GM19395 (cell line): ENCODE measurements around the gene MEIS1.

Source experiments
- ATAC-seq: cut with Tn5 transposase; IDR thresholded peaks from one replicate; pipeline ENCODE4 v1.9.1; 2021; ENCODE audit warnings: mild to moderate bottlenecking, moderate library complexity; ENCODE audit not compliant: unreplicated experiment

MEIS1 gene

DNA sequence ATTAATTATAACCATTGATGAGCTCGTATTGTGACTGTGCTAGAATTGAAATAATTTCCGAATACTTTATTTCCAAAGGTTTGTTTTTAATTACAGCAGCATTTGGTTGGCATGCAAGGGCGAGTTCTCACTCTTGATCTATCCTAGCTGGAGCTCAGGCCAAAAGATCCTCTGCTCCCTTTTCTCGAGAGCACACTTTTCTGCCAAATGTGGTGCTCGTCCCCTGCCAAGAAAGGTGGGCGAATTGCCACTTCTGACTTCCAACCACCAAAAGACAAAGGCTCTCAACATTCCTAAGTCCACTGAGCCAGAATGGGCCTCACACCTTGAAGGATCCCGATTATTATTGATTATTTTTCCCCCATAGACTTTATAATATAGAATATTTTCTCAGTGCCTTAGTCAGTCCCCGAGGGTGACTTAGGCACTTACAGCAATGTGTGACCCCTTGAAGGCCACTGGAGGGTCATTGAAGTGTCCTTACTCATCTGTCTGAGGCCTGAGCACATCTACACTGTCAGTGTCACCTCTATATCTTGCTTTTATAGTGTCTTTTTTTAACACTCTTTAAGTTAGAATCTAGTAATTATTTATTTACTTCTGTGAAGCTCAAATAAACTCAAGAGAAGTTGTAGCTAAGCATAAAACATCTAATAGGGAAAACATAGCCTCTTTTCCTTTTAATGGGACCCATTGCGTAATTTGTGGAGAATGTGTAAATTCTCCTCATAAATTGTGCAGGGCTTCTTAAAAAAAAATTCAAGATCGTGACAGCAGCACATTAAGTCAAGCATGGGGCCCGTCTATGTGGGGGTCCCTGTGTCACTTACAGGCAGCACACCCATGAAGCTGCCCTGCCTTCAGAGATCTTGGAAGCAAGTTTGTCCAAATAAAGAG lies 98.3 kb downstream of the MEIS1 start:
- no peak for ATAC-seq

- no peak for ATAC-seq
Measured at GRCh38 chr2:66534461-66534860, 99.5 kb downstream of the MEIS1 start.

DNA sequence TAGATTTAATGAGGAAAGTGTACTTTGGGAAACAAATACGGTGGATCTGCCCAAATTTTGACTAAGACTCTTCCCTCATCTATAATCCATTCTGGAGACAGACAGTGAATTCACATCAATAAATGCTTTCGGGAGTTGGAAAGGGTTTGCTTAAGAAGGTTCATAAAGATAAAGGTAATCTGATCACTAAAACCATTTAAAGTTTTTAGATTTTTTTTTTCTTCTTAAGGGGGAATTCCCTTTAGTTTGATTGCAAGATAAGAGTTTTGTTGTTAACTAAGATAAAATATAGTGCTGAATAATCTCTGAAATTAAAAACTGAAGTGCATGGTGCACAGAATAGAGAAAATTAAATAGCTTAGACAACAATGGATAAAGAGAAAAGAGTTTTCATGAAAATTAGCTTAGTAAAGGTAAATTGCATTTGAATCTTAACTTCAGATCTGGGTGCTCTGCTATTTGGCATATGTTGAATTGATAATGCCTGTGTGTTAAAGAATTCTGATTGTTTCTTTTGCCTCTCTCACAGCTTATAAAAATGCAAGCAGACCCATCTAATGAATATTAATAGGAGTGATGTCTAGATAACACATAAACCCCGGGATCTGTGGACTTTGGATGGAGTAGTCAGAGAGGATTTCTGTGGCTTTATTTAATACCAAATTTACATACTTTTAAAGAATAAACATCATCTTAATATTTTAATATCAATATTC lies 100.8 kb downstream of the MEIS1 start:
- ATAC-seq: no peak

GRCh38 chr2:66536290-66536673 lies 101.4 kb downstream of the MEIS1 start:
- ATAC-seq: no peak

DNA sequence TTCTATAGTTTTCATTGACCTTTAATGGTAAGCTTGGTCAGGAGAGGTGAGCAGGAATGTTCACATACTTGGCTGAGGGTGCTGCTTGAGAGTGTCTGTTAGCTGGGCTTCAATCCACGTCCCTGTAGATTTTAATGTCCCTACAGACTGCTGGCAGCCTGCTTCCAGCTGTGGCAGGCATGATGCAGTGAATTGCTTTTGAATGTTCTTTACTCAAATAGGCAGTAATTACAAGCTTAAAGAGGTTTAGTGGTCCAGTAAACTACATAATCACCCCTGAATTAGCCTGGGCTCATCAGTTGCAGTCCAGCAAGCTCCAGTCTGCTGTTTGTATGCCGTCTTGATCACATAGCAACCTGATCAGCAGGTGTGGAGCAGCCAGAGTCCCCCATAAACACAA lies 102.1 kb downstream of the MEIS1 start:
- no peak for ATAC-seq

DNA sequence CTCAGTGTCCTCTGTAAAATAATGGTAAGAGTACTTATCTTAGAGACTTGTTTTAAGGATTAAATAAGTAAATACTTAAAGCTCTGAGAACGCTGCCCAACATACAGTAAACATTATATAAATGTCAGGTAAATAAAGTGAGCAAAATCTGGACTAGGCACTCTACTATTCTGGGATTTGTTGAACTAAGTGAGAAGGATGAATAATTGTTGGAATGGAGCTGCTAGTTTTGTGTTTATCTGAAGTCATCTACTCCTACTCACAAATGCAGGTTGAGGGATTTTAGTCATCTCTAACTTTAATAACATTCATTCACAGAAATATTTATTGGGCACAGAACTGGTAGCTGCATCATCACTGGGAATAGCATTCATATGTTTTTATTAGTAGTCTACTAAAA lies 103.4 kb downstream of the MEIS1 start:
- no peak for ATAC-seq

GRCh38 chr2:66539452-66539851 lies 104.5 kb downstream of the MEIS1 start:
- no peak for ATAC-seq

GRCh38 chr2:66541646-66542045 lies 106.7 kb downstream of the MEIS1 start:
- no peak for ATAC-seq

DNA sequence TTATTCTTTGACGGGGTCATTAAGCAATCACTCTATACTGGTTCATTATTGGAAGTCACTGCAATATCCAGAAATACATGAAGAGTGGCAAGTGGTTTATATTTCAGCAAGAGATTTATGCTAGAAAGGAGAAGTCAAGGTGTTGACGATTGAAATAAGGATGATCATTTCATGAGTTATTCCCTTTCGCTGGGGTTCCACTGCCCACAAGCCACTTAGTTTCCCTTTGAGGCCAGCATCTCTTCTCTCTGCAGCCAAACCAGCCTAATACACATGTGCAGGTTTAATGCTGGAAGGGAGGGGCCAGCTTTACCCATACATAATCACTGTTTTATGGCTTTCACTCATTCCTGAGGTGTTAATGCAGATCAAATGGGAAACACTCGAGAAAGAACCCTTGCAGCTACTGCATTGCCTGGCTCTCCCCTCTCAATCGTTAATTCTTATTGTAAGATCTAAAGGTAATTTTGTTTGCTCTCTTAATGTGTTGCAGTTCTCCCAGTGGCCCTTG lies 108.4 kb downstream of the MEIS1 start:
- no peak for ATAC-seq

DNA sequence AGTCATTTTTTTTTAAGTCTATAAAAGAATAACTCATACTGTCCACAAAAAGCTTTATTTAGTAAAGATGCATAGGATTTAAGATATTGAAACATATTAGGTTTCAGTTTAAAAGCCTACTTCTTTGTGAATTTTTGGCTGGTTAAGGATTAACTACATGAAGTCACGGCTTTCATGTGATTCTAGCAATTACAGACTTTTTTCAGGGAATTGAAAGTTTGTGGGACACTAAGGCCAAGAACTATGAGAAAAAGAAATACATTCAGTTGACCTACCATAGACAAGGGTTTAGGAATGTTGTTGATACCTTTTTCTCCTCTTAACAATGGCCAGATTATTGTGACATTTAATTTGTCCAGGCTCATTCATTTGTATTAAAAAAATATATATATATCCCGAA lies 109.3 kb downstream of the MEIS1 start:
- ATAC-seq: no peak

GRCh38 chr2:66545258-66545657 lies 110.3 kb downstream of the MEIS1 start:
- no peak for ATAC-seq

DNA sequence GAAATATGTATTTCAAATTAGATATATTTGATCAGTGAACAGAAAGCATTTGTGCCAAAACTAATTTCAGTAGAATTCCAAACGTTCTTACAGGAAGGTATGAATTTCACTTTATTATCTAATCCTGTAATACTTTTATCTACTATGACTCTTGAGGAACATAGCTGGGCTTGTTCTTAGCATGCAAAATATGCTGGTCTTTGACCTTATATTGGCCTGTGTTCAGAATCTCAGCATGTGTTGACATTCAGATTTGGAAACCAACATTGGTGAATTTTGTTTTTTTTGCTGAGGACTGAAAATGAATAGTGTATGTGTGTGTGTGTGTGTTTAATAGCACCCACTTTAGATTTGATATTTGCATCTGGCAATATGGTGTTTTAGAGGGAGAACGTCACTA lies 112.2 kb downstream of the MEIS1 start:
- ATAC-seq: no peak

DNA sequence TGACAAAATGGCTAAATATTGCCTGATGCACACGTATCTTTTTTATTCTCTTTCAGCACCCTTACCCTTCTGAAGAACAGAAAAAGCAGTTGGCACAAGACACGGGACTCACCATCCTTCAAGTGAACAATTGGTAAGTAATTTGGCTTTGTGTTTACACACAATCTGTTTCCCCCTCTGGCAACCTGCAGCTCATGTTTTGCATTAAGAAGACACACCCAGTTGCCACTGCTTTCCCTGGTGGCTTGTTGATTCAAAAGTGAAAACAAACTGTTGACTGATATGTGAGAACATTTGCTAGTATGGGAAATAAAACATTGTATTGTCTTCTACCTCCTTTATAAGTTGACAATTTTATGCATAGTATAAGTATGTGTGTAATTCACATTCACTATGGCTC lies 113.0 kb downstream of the MEIS1 start:
- ATAC-seq: no peak

DNA sequence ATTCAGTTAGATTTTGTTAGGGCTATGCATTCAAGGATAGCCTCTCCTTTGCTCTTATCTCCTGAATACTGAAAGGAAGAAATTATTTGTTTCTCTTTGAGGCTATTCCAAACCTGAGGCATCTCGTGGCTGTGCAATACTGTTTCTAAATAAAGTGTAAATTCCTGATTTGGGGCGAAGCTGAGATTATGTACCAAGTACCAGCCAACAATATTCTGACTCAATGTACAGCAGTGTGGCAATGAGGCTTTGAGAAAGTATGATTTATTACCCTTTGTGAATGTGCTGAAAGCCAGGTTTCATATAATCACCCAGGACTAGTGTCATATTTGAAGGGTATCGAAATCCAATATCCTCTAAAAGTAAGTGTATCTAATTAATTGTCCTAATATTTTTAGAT lies 113.5 kb downstream of the MEIS1 start:
- no peak for ATAC-seq

DNA sequence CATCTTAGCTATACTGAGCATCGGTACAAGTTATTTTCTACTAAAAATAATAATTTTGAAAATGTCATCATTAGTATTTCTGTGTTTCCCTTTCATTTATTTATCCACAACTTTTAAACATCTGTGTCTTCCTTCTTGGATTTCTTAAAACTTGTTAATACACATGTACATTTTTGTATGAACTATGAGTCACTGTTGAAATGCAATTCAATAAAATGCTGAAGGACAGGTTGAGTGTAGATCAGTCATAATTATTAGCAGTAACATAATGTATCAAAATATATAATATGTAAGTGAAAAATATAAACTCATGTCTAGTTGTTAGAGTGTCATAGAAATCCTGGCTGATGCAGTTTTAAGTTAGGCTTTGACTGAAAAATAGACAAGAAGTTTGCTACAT lies 115.9 kb downstream of the MEIS1 start:
- no peak for ATAC-seq

- no peak for ATAC-seq
Measured at GRCh38 chr2:66553370-66553769, 118.4 kb downstream of the MEIS1 start.

DNA sequence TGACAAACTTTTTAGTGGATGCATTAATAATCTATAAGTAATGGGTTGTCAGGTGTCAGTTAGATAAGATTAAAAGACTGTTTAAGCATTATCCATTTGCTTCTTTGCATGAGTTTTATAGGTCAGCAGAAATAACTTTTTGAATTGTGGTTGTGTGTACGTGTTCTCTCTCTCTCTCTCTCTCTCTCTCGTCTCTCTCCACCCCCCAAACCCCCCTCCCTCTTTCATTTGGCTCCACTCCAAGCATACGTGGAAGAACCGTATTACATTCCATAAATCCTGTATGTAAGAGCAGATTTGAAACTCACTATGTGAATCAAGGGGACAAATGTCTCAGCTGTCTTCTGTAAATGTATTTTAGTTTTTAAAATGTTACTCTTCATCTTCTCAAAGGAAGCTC lies 120.2 kb downstream of the MEIS1 start:
- ATAC-seq: no peak

GRCh38 chr2:66555501-66556324 lies 120.8 kb downstream of the MEIS1 start:
- ATAC-seq: no peak

DNA sequence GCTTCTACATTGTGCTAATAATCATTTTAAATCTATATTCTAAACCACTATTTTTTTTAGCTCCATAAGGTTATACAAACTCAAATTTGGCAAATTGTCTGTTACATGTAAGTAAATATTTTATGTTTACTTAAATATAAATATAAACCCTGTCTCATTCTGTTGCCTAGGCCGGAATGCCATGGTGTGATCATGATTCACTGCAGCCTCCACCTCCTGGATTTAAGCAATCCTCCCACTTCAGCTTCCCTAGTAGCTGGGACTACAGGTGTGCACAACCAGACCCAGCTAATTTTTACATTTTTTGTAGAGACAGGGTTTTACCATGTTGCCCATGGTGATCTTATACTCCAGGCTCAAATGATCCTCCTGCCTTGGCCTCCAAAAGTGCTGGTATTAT lies 124.7 kb downstream of the MEIS1 start:
- no peak for ATAC-seq

DNA sequence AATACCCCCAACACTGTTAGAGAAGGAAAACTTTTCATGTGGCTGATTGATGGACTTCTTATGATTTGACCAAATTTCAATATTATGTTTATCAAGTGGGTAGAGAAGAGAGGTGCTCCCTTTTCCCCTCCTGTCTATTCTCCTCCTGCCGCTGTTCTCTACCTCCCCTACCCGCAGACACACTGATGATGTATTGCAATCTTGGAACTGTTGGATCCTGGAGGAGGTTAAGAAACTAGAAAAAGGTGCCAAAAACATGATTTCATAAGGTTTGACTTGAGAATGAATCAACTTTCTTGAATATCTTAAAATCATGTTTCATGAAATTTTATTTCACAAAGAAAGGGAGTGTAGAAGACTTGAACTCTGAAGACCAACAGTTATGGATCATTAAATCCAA lies 125.8 kb downstream of the MEIS1 start:
- ATAC-seq: no peak

DNA sequence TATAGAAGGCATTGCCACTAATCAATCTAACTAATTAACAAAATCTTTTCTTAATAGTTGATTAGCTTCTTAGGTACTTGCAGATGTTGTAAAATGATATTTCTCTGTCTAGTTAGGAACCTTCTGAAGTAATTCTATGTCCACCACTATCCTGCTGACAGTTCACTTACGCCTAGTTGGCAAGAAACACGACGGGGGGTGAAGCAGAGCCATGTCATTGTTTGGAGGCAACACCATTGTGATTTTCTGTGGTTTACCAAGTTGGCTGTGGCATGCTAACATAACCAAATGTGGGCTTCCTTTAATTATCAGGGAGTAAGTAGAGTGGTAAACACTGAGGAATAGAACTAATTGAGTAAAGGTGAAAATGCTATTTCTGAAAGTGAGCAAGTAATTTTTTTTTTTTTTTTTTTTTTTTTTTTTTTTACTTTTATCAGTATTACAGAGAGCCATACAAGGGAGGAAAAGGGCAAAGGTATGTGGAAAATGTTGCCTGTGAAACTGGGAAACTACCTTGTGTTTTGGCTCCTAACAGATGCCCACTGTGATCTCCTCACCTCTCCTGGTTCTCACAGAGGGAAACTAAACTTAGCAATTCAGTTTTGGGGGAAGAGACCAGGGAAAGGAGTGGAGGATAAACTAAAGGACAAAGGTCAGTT lies 126.8 kb downstream of the MEIS1 start:
- ATAC-seq: no peak
